Hepatocyte (in vitro differentiated cells): ENCODE results near the gene TPST1.

ENCODE experiments used
- CTCF ChIP-seq: fragments of 200-600 bp; sonication (generic); IDR thresholded peaks from 2 replicates; pipeline ENCODE4 v1.5.1; 2016; ENCODE audit warnings: antibody characterized with exemption, mild to moderate bottlenecking; ENCODE audit not compliant: poor library complexity
- EZH2phosphoT487 ChIP-seq: fragments of 200-600 bp; sonication (generic); IDR thresholded peaks from one replicate; pipeline ENCODE4 v1.6.1; 2018; ENCODE audit warnings: antibody characterized with exemption, mild to moderate bottlenecking, low read depth, moderate library complexity; ENCODE audit not compliant: unreplicated experiment, severe bottlenecking

- no peak for TF ChIP-seq CTCF
- TF ChIP-seq EZH2phosphoT487, result no peak
Observed at GRCh38 chr7:66221442-66221841, 16.3 kb downstream of the TPST1 start.
